ENCODE results near the gene KCNJ15. TPM values are rescaled to one million over a fixed set of nuclear protein-coding genes. Genes with fewer than 3 reads are reported as not detected.

KCNJ15 gene
- total RNA-seq, 1 donor, result 10.1 TPM

- H2AFZ ChIP-seq (ENCODE audit: low read length), result no peak overlapping the region
- H3K4me1 ChIP-seq (ENCODE audit: insufficient read depth, low read length), result peaks cover 58% of the 10 kb centered on the region
- H3K4me2 ChIP-seq (ENCODE audit: insufficient read depth, low read length), result no peak overlapping the region
- no peak overlapping the region for H3K4me3 ChIP-seq (ENCODE audit: insufficient read depth, low read length)
- TF ChIP-seq CTCF (IDR thresholded peaks at IDR 0.05; ENCODE audit: extremely low read depth, low read depth, low read length), result no peak
- H3K36me3 ChIP-seq (ENCODE audit: insufficient read depth, low read length), result no peaks in the 10 kb centered on the region
- no peak overlapping the region for H3K27ac ChIP-seq (ENCODE audit: low read depth, low read length)
- no peaks in the 10 kb centered on the region for H3K27me3 ChIP-seq (ENCODE audit: insufficient read depth, low read length)
- H3K79me2 ChIP-seq (ENCODE audit: insufficient read depth, low read length), result no peaks in the 10 kb centered on the region
- H4K20me1 ChIP-seq (ENCODE audit: insufficient read depth, low read length), result no peaks in the 10 kb centered on the region
- no peak for DNase-seq (ENCODE audit: insufficient read length, low spot score, missing footprints)
- H3K9me3 ChIP-seq (ENCODE audit: low read depth, low read length), result no peaks in the 10 kb centered on the region
Measured at GRCh38 chr21:38293765-38294164, 37.0 kb downstream of the KCNJ15 start.

GRCh38 chr21:38294609-38295008 lies 37.8 kb downstream of the KCNJ15 start:
- no peak overlapping the region for H2AFZ ChIP-seq (ENCODE audit: low read length)
- no peak for DNase-seq (ENCODE audit: insufficient read length, low spot score, missing footprints)
- no peak overlapping the region for H3K27ac ChIP-seq (ENCODE audit: low read depth, low read length)
- H3K36me3 ChIP-seq (ENCODE audit: insufficient read depth, low read length), result no peaks in the 10 kb centered on the region
- H3K27me3 ChIP-seq (ENCODE audit: insufficient read depth, low read length), result no peaks in the 10 kb centered on the region
- no peak overlapping the region for H3K4me2 ChIP-seq (ENCODE audit: insufficient read depth, low read length)
- H3K9me3 ChIP-seq (ENCODE audit: low read depth, low read length), result no peaks in the 10 kb centered on the region
- peaks cover 3% of the 10 kb centered on the region for H3K79me2 ChIP-seq (ENCODE audit: insufficient read depth, low read length)
- H4K20me1 ChIP-seq (ENCODE audit: insufficient read depth, low read length), result no peaks in the 10 kb centered on the region
- no peak for TF ChIP-seq CTCF (IDR thresholded peaks at IDR 0.05; ENCODE audit: extremely low read depth, low read depth, low read length)
- H3K4me3 ChIP-seq (ENCODE audit: insufficient read depth, low read length), result no peak overlapping the region
- peaks cover 54% of the 10 kb centered on the region for H3K4me1 ChIP-seq (ENCODE audit: insufficient read depth, low read length)

GRCh38 chr21:38295997-38296764 lies 39.4 kb downstream of the KCNJ15 start:
- Histone ChIP-seq H3K4me3 (ENCODE audit: insufficient read depth, low read length) (peak overlapping the region; percentile 10), H3K4me2 (ENCODE audit: insufficient read depth, low read length) (peak overlapping the region; percentile 51), H2AFZ (ENCODE audit: low read length) (no peak overlapping the region), H3K9me3 (ENCODE audit: low read depth, low read length) (no peaks in the 10 kb centered on the region), H4K20me1 (ENCODE audit: insufficient read depth, low read length) (no peaks in the 10 kb centered on the region), H3K36me3 (ENCODE audit: insufficient read depth, low read length) (no peaks in the 10 kb centered on the region), H3K27me3 (ENCODE audit: insufficient read depth, low read length) (no peaks in the 10 kb centered on the region), H3K27ac (ENCODE audit: low read depth, low read length) (peak overlapping the region; percentile 75), H3K4me1 (ENCODE audit: insufficient read depth, low read length) (peaks cover 53% of the 10 kb centered on the region), H3K79me2 (ENCODE audit: insufficient read depth, low read length) (peaks cover 3% of the 10 kb centered on the region)
- no peak for DNase-seq (ENCODE audit: insufficient read length, low spot score, missing footprints)
- TF ChIP-seq CTCF (IDR thresholded peaks at IDR 0.05; ENCODE audit: extremely low read depth, low read depth, low read length), result no peak

- H3K27ac ChIP-seq (ENCODE audit: low read depth, low read length), result peak overlapping the region; percentile 75
- TF ChIP-seq CTCF (IDR thresholded peaks at IDR 0.05; ENCODE audit: extremely low read depth, low read depth, low read length), result no peak
- no peaks in the 10 kb centered on the region for H3K27me3 ChIP-seq (ENCODE audit: insufficient read depth, low read length)
- no peaks in the 10 kb centered on the region for H3K36me3 ChIP-seq (ENCODE audit: insufficient read depth, low read length)
- H3K9me3 ChIP-seq (ENCODE audit: low read depth, low read length), result no peaks in the 10 kb centered on the region
- H3K4me1 ChIP-seq (ENCODE audit: insufficient read depth, low read length), result peaks cover 49% of the 10 kb centered on the region
- peak overlapping the region; percentile 51 for H3K4me2 ChIP-seq (ENCODE audit: insufficient read depth, low read length)
- H3K79me2 ChIP-seq (ENCODE audit: insufficient read depth, low read length), result peaks cover 3% of the 10 kb centered on the region
- no peak overlapping the region for H3K4me3 ChIP-seq (ENCODE audit: insufficient read depth, low read length)
- DNase-seq (ENCODE audit: insufficient read length, low spot score, missing footprints), result no peak
- H4K20me1 ChIP-seq (ENCODE audit: insufficient read depth, low read length), result no peaks in the 10 kb centered on the region
- H2AFZ ChIP-seq (ENCODE audit: low read length), result no peak overlapping the region
Measured at GRCh38 chr21:38297194-38297631, 40.4 kb downstream of the KCNJ15 start.

Data from osteoblast (primary cell).